ENCODE data around the gene NUP160. TPM values are rescaled to one million over a fixed set of nuclear protein-coding genes. Genes with fewer than 3 reads are reported as not detected.

Gene NUP160
- total RNA-seq: 19.1 and 23.4 TPM in 2 replicates

DNA sequence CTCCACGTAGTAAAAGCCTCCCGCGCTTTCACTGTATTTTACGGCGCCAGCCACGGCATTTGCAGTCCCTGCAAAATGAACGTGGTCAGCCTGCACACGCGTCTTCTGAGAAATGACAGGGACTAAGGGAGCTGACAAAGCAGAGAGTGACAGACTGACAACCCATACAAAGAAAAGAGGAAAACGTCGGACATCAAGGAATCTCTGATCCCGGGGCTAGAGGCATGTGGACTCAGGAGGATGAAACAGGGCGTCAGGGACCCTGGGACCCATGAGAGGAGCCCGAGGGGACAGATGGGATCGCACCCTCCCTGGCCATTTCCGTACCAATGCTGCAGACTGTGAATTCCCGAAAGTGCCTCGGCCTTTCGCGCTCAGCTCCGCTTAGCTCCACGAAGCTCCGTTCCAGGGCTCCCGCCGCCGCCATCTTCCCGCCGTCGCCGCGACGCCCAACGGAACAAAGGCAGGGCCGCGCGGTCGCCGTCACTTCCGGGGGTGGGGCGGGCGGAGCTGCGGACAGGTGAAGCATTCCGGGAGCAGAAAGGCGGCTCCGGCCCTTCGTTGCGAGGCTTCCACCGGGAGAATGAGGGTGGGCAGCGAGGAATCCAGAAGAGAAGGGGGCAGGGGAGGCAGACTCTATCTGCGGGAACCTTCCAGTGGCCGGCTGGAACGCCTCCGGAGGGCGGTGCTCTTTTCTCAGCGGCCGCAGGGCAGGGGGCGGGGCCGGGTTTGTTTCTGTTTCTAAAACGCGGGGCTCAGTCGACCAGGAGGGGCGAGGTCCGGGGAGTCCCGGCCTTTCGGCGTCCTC, at the start of gene NUP160:
Gene NUP160, minus strand, starts transcription at position 459 of the 808 bp plus-strand sequence. Its CDS starts 32 bp downstream, at position 427.

Small RNAs within 50 kb of the gene (small RNA-seq; reads per million reads assigned to genes)
- gene AC021443.1: not detected
- not detected for gene RF00019
- not detected for gene RNA5SP340

Other genes with a start within 250 kb of the NUP160 start
- 57.0 and 59.1 TPM in 2 replicates for gene MTCH2, start 205.8 kb downstream of the NUP160 start, total RNA-seq
- 0.49 and 1.3 TPM in 2 replicates for gene AGBL2, start 133.0 kb downstream of the NUP160 start, total RNA-seq
- 73.1 and 131 TPM in 2 replicates for gene FNBP4, start 81.0 kb downstream of the NUP160 start, total RNA-seq
- gene PTPRJ, start 132.2 kb upstream of the NUP160 start, total RNA-seq: 10.2 and 11.1 TPM in 2 replicates

Data from hair follicle dermal papilla cell (primary cell).